GM18517 (cell line): ENCODE measurements around the gene PDP2.

Experiments
- ATAC-seq: cut with Tn5 transposase; IDR thresholded peaks from one replicate; pipeline ENCODE4 v1.9.1; 2021; ENCODE audit warnings: mild to moderate bottlenecking, moderate library complexity; ENCODE audit not compliant: unreplicated experiment

Gene PDP2

GRCh38 chr16:66880288-66881013, at the start of gene PDP2:
Gene PDP2 (plus strand): TSS chr16:66880515. CDS start chr16:66884285, 3,770 bp downstream.
- peak; percentile 88 for ATAC-seq

DNA sequence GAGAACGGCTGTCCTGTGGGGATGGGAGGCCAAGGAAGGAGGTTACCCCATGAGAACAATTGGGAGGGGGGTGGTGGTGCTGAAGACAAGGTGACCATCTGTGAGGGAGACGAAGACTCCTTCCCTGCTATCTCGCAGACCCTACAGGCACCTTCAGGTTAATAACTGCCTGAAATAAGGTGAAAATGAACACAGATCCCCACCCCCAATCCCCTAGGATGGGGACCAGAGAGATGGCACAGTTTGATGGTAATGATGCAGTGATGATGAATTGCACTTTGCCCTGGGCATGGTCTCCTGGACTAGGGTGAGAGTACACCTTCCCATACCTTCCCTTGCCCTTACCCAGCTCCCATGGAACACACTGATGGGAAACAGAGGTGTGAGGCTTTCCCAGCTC, 48.1 kb upstream of the PDP2 start:
- ATAC-seq: no peak

DNA sequence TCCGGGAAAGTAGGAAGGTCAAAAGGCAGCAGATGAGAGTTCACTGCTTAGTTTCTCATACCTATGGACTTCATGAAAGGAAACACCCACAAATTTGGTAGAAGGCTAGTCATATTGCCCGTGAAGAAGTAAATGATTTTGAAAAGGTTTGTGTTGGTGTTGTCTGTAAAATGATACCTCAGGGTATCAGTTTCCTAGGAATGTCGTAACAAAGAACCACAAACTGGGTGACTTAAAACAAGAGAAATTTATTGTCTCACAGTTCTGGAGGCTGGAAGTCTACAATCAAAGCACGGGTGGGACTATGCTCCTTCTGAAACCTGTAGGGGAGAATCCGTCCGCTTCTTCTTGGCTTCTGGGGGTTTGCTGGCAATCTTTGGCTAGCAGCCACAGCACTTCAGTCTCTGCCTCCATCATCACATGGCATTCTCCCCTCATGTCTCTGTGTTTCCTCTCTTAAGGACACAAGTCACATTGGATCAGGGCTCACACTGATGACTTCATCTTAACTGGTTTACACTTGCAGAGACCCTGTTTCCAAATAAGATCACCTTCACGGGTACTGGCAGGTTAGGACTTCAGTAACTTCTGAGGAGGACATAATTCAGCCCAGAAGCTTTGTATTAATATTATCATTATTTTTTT, 47.5 kb upstream of the PDP2 start:
- no peak for ATAC-seq

DNA sequence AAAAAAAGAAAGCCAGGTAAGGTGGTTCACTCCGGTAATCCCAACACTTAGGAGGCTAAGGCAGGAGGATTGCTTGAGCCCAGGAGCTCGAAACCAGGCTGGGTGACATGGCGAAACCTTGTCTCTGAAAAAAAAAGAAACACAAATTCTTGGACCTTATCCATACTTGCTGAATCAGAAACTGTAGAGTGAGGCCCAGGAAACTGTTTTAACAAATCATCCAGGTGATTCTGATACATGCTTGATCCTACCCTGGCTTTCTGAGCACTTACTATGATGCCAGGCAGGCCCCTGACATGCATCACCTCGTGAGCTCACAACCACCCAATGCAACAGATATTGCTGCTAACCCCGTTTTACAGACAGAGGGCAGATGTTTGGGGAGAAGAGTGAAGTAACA, 45.6 kb upstream of the PDP2 start:
- ATAC-seq: no peak

GRCh38 chr16:66840883-66841282, 39.4 kb upstream of the PDP2 start:
- no peak for ATAC-seq

- no peak for ATAC-seq
Measured at GRCh38 chr16:66841366-66841765, 38.9 kb upstream of the PDP2 start.

GRCh38 chr16:66842765-66843164, 37.5 kb upstream of the PDP2 start:
- no peak for ATAC-seq

DNA sequence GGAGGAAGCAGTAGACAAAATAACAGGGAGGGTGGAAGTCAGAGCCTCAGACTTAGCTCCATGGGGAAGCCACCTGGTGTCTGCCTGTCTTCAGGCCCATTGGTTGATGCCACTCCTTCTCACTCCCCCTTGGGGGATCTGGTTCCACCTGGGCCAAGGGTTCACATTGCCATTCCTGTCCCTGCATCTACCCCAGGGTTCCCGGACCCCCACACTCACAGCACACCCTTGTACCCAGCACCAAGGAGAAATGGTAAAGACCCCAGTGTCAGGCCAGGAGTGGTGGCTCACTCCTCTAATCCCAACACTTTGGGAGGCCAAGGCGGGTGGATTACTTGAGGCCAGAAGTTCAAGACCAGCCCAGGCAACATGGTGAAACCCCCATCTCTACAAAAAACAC, 37.1 kb upstream of the PDP2 start:
- no peak for ATAC-seq

DNA sequence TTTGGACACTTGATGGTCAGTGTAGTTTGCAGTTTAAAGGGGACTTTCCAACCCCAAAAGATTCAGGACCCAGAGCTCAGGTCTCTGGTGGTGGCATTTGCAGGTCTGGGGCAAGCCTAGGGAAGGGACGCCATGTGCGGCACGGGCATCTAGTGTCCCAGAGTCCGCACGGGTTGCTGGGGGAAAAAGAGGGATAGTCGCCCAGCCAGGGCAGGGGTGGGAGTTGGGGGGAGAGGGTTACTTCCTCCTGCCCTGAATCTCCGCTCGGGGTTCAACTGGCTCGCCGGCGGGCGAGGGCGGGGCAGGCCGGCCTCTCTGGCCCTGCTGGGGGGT, 36.3 kb upstream of the PDP2 start:
- ATAC-seq: no peak

GRCh38 chr16:66844342-66845079, 35.8 kb upstream of the PDP2 start, which contains the start of gene CA7:
Gene CA7 (plus strand): TSS chr16:66844414. CDS start chr16:66844488, 74 bp downstream.
- no peak for ATAC-seq

- no peak for ATAC-seq
Measured at GRCh38 chr16:66845080-66845410, 35.3 kb upstream of the PDP2 start.

DNA sequence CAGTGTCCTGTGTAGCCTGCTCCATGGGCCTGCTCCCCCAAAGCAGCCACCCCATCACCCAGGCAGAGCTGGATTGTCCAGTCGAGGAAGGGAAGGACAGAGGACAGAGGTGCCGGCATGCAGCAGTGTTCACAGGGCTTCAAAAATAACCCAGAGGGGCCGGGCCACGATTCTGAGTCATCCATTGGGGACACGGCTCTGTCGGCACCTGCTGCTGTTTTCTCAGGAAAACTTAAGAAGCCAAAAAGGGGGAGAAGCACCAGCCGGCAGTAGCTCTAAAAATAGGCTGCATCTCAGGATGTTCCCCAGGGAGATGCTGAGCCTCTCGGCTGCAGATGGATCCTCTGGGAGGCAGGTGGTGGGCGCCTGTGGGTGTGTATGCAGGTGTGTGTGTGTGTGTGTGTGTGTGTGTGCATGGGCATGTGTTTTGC, 34.5 kb upstream of the PDP2 start:
- no peak for ATAC-seq

DNA sequence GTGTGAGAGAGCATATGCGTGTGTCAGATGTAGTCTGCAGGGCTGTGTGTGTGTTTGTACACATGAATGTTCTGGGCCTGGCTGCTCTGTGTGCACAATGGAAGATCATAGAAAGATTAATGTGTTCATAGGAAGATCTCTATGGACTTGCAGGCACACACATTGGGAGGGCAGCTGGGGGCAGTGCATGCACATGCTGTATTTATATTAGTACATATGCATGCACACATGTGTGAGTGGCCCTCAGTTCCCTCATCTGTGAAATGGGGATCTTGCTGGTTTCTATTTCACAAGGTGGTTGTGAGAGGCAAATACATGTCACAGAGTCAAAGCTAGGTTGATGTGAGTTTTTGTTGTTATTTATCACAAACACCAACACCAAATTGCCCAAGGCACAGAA, 34.0 kb upstream of the PDP2 start:
- no peak for ATAC-seq

DNA sequence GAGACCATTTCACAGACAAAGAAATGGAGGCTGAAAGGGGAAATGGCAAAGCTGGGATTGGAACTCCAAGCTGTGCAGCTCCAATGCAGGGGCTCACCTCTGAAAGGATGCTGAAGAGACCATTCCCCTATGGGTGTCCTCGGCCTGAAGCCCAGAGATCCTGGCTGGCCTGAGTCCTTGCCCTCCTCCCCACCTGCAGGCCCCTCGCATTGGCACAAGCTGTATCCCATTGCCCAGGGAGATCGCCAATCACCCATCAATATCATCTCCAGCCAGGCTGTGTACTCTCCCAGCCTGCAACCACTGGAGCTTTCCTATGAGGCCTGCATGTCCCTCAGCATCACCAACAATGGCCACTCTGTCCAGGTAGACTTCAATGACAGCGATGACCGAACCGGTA, 33.5 kb upstream of the PDP2 start:
- ATAC-seq: no peak

GRCh38 chr16:66847533-66848067, 32.7 kb upstream of the PDP2 start:
- no peak for ATAC-seq

GRCh38 chr16:66848172-66848571, 32.1 kb upstream of the PDP2 start:
- no peak for ATAC-seq

DNA sequence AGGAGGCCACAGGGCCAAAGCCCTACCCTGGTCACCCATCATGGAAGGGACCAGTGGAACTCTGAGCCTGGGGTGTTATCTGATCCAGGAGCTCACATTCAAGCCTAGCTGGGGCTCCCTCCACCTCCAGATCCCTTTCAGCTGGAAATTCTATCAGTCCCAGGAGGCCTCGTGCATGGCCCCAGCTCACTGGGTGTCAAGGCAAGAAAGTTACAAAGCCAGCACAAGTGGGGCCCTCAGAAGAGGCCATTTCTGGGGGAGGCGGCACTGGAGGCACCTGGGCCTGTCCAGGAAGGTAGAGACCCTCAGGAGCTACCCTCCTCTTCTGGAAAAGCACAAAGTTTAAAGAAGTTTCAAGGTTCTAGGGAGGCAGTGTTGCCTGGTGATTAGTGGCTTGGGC, 31.3 kb upstream of the PDP2 start:
- no peak for ATAC-seq

DNA sequence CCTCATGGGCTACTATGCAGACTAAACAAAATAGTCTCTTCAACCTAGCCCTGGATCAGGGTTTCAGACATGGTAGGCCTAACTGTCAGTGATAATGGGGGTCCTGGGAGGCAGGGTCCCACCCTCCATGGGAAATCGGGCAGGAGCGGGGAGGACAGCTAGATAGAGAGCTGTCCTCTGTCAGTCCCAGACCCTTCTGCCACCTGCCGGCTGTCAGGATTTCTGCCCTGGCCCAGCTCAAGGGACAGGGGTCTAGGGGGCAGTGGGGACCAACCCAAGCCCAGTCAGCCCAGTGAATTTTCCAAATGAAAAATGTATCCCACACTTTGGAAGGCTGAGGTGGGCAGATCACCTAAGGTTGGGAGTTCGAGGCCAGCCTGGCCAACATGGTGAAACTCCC, 30.8 kb upstream of the PDP2 start:
- no peak for ATAC-seq

GRCh38 chr16:66850115-66850815, 30.1 kb upstream of the PDP2 start:
- no peak for ATAC-seq

DNA sequence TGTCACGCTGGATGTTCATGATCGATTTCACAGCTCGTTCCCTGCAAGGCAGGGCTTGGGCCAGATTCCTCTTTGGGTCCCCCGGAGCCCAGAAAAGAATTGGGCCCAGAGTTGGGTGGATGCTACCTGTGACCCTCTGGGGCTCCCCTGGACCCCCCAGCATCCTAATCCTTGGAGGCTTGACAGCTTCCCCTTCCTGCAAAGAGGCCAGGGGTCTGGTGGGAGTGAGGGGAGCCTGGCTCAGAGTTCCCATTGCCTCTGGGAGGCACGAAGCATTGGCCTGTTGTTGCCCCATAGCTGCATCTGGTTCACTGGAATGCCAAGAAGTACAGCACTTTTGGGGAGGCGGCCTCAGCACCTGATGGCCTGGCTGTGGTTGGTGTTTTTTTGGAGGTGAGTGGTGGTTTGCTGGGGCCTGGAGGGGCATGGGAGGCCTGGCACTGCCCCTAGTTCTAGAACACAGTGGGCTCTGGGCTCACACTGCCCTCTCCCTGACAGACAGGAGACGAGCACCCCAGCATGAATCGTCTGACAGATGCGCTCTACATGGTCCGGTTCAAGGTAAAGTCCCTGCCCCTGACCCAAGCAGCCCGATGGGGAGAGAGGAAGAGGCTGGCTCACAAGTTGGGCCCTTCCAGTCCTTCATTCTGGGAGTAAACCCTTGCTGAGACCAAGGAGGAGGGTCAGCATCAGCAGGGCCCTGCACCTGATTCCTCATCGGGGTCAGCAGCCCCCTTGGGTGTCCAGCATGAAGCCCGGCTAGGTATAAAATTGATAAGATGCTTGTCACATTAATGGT, 28.9 kb upstream of the PDP2 start:
- no peak for ATAC-seq
